T-helper 2 cell treated with Interferon-gamma antibody and Interleukin-4, amounts not matched to agents 5 μg/mL and 100 μg/mL, for 36 hours (primary cell): ENCODE results near the gene ATXN1.

ENCODE experiments used
- DNase-seq: peaks from one replicate; pipeline ENCODE4 v3.0.0; 2021; ENCODE audit warnings: low spot score
- H3K27ac Mint-ChIP-seq: one replicate; pipeline ENCODE4 v1.8.0; 2021; ENCODE audit warnings: mild to moderate bottlenecking, mixed read lengths
- H3K27me3 Mint-ChIP-seq: one replicate; pipeline ENCODE4 v1.8.0; 2021; ENCODE audit warnings: low read depth, mixed read lengths
- H3K36me3 Mint-ChIP-seq: one replicate; pipeline ENCODE4 v1.8.0; 2021; ENCODE audit warnings: low read depth, mixed read lengths
- H3K4me1 Mint-ChIP-seq: one replicate; pipeline ENCODE4 v1.8.0; 2021; ENCODE audit warnings: low read depth, mixed read lengths
- H3K4me3 Mint-ChIP-seq: one replicate; pipeline ENCODE4 v1.8.0; 2022; ENCODE audit warnings: mild to moderate bottlenecking, moderate library complexity, mixed read lengths
- H3K9me3 Mint-ChIP-seq: one replicate; pipeline ENCODE4 v1.8.0; 2021; ENCODE audit warnings: mixed read lengths

The ATXN1 gene

DNA sequence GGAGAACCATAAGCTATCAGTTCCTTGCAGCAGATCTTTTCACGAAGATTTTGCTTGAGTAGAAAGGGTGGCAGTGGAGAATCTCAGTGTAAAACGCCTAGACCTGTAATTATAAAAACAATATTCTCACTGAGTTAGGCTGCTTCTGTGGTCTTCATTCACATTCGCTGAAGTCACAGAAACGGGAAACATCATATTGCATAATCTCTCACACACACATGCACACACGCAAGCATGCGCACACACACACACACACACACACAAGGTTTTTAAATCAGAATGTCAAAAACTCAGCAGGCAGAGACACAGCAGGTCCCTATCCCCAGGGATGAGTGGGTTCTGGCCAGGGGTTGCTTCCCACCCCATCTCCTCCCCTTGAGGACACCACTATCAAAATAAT is 175.5 kb downstream of the ATXN1 start:
- Mint-ChIP-seq H3K27ac (peak overlapping the region; percentile 56), H3K36me3 (peaks cover 38% of the 10 kb centered on the region), H3K9me3 (no peaks in the 10 kb centered on the region)

DNA sequence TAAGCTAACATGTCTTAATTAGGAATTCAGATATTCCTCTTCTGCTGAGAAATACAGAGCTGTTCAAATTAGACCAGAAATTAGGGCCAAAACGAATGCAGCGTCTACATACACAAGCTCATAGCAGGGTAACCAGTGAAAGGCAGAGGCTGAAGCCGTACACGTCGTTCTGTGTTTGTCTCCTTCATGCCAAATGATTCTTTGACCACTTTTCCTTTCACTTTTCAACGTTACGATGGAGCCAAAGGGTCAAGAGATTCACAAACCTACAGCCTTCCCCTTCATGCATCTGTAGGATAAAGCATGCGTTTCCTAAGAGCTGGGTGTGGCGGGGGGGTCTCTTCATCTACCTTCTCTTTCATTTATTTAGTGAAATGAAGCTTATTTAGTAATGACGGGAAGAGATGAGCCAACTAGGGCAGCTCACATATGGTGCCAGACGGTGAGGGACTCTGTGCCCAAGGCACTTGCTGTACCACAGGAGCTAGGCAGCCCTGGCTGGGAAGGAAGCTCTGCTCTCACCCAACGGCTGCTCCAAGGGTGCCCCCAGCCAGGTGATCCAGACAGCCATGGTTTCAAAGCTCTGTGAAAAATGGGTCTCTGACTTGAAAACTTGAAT is 178.0 kb downstream of the ATXN1 start:
- Mint-ChIP-seq H3K9me3 (no peaks in the 10 kb centered on the region), H3K4me1 (peaks cover 14% of the 10 kb centered on the region), H3K27me3 (no peaks in the 10 kb centered on the region), H3K4me3 (no peak overlapping the region), H3K36me3 (peaks cover 46% of the 10 kb centered on the region), H3K27ac (no peak overlapping the region)
- no peak for DNase-seq

More for the DNA sequence above, 175.5 kb downstream of the ATXN1 start:
- Mint-ChIP-seq H3K4me3 (no peak overlapping the region), H3K27me3 (no peaks in the 10 kb centered on the region), H3K4me1 (peaks cover 14% of the 10 kb centered on the region)
- no peak for DNase-seq

DNA sequence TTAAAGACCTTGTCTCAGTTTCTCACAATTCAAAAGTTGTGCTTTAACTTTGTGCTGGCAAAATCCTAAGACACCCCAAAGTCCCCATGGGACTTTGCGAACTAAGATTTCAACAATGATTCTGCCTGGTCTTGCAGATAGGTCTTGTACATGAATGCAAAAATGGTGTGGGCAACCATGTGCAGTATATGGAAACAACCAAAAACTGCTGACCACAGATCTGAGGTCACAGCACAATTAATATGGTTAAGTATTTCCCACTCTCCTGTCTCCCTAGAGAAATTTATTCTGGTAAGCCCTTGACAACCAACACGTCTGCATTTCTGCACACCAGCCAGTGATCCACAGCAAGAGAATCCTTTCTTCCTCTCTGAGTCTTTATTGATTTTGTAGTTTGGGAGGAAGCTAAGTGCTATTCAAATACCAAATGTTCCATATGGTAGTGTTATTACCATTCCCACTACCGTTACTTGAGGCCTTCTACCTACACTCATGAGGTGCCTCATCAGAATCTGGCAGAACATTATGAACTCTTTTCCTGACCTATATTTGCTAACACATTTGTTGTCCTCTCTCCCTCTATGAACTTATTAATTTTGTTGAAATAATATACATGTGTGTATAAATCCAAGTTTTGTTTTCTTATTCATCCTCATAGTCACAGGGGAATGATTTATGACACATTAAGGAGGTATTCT is 178.7 kb downstream of the ATXN1 start:
- Mint-ChIP-seq H3K4me3 (no peak overlapping the region), H3K27ac (no peak overlapping the region), H3K4me1 (peaks cover 14% of the 10 kb centered on the region), H3K36me3 (peaks cover 47% of the 10 kb centered on the region), H3K27me3 (no peaks in the 10 kb centered on the region), H3K9me3 (no peaks in the 10 kb centered on the region)
- DNase-seq: no peak

DNA sequence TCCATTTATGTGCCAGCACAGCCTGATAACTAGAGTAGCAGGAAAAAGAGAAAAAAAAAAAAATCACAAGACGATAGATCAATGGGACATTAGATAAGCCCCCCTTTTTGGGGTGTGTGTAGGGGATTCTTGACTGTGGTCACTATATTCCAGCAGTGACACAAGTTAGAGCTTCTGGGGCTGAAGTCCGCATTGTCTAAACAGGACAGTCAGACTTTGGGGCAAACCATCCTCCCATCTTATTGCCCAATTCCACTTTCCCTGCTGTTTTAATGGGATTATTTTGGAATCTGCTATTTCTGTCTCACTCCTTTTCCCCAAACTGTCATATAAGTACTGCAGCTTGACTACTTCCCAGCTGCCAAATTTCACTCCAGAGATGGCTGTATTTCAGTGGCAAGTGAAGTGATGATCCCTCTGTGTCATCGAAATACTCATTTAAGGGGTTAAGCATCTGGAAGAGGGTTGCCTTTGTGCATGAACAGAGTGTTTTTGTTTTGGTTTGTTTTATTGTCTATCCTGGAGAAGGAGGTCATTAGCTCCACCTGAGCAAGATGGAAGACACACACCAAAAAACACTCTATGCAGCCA is 182.5 kb downstream of the ATXN1 start:
- H3K4me1 Mint-ChIP-seq: peaks cover 18% of the 10 kb centered on the region
- H3K36me3 Mint-ChIP-seq: peaks cover 35% of the 10 kb centered on the region
- no peak for DNase-seq
- H3K4me3 Mint-ChIP-seq: no peak overlapping the region
- no peak overlapping the region for H3K27ac Mint-ChIP-seq
- no peaks in the 10 kb centered on the region for H3K27me3 Mint-ChIP-seq
- no peaks in the 10 kb centered on the region for H3K9me3 Mint-ChIP-seq

DNA sequence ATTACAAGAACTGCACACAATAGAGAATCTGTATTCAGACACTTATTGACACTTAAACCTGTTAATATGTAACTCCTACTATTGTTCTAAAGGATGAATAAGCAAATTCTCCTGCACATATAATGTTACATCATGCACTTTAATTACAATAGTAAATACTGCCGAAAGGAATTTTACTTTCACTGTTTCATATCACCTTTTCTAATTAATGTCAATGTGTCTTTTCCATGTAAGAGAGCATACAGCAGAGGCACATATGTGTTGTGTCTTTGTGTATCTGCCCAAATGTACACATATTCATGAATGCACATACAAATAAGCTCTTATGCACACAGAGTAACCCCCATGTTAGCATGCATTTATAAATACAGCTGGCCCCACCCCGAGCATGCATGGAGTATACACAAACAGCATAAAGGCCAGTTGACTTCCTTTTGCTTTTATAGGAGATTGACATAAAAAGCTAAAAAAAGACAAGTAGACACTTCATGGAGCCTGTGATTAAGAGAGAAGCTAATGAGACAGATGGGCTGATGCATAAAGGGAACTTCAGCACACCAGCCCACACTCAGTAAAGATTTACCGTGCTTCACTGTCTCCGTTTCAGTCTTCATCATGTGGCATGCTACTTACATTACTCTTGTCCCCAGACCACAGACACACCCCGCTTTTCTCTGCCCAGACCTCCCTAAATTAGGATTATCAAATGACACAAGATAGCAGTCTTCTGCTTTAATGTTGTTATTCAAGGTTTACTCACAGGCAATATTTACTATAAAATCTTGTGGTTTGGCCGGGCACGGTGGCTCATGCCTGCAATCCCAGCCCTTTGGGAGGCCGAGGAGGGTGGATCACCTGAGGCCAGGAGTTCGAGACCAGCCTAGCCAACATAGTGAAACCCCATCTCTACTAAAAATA is 184.6 kb downstream of the ATXN1 start:
- no peak for DNase-seq
- H3K4me1 Mint-ChIP-seq: peaks cover 28% of the 10 kb centered on the region
- H3K4me3 Mint-ChIP-seq: no peak overlapping the region
- H3K36me3 Mint-ChIP-seq: peaks cover 27% of the 10 kb centered on the region
- no peaks in the 10 kb centered on the region for H3K27me3 Mint-ChIP-seq
- H3K27ac Mint-ChIP-seq: no peak overlapping the region
- H3K9me3 Mint-ChIP-seq: no peaks in the 10 kb centered on the region

DNA sequence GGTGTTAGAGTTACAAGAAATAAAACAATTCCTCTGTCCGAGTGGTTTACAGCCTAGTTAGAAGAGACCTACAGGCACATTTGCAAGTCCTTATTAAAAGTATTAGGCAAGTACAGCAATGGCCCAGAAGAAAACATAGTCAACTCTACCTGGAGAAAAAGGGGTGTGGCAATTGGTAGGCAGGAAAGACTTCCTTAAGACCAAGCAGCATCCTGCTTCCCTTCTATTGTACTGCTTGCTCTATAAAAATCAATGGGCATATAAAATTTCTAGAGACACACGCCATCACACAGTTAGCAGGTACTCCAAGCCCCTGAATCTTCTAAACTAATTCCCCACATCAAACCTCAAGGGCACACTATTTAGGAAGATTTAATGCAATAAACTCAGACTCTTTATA is 185.6 kb downstream of the ATXN1 start:
- Mint-ChIP-seq H3K27me3 (no peaks in the 10 kb centered on the region), H3K9me3 (no peaks in the 10 kb centered on the region), H3K27ac (no peak overlapping the region), H3K36me3 (peaks cover 26% of the 10 kb centered on the region), H3K4me1 (peaks cover 28% of the 10 kb centered on the region), H3K4me3 (no peak overlapping the region)
- no peak for DNase-seq

DNA sequence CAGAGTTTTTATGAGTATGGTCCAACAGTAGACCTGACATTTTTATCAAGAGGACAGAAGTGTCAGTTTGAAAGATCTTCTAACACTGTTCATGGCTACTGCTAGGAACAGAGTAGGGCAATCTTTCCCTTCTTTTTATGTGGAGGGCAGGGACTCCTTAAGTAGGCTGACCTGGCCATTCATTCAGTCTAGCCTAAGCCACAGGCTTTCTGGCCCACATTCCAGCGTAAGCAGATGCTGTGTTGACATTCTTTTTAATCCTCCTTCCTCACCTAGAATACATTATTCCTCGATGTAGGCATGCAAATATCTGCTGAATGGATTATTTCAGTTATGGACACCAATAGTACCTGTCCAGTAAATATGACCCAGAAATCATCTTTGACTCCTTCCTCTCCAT is 188.3 kb downstream of the ATXN1 start:
- no peaks in the 10 kb centered on the region for H3K9me3 Mint-ChIP-seq
- peaks cover 28% of the 10 kb centered on the region for H3K36me3 Mint-ChIP-seq
- no peaks in the 10 kb centered on the region for H3K27me3 Mint-ChIP-seq
- no peak for DNase-seq
- H3K4me1 Mint-ChIP-seq: peaks cover 33% of the 10 kb centered on the region
- no peak overlapping the region for H3K4me3 Mint-ChIP-seq
- no peak overlapping the region for H3K27ac Mint-ChIP-seq

DNA sequence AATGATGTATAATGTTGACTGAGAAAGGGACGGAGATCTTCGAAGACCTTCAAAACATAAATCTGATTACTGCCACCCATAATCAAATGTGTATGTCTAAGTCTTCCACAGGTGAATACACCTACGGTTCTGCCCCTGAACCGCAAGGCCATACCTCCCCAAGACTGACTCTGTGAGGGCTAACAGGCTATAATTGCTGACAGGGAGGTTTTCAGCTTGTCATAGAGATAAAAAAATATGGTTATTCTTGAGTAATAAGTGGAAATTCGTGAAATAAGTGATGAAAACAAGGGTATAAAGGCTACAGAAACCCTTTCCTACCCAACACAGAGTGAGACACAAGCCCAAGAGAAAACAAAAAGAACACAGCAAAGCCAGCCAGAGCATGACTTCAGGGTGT is 188.9 kb downstream of the ATXN1 start:
- H3K27ac Mint-ChIP-seq: peak overlapping the region; percentile 27
- H3K9me3 Mint-ChIP-seq: no peaks in the 10 kb centered on the region
- peaks cover 27% of the 10 kb centered on the region for H3K36me3 Mint-ChIP-seq
- no peaks in the 10 kb centered on the region for H3K27me3 Mint-ChIP-seq
- DNase-seq: no peak
- H3K4me1 Mint-ChIP-seq: peaks cover 33% of the 10 kb centered on the region
- H3K4me3 Mint-ChIP-seq: no peak overlapping the region

DNA sequence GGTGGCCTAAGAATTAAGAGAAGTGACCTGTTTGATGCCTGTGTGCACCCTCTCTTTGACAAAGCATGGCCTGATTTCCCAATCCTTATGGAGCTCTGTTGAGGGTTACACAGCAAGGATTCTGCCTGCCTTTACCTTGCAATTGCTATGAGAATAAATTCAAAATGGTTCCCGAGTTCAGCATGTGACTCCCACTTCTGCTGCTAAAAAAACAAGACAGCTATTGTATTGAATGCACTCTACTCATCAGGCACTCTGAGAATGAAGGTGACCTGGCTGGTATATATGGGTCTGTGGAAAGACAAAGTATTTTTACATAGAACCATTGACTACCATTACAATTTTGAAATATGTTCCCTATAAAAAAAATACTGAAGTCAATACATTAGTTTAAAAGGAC is 190.3 kb downstream of the ATXN1 start:
- H3K27me3 Mint-ChIP-seq: no peaks in the 10 kb centered on the region
- no peak for DNase-seq
- peaks cover 33% of the 10 kb centered on the region for H3K4me1 Mint-ChIP-seq
- no peaks in the 10 kb centered on the region for H3K9me3 Mint-ChIP-seq
- H3K4me3 Mint-ChIP-seq: no peak overlapping the region
- no peak overlapping the region for H3K27ac Mint-ChIP-seq
- H3K36me3 Mint-ChIP-seq: peaks cover 27% of the 10 kb centered on the region

DNA sequence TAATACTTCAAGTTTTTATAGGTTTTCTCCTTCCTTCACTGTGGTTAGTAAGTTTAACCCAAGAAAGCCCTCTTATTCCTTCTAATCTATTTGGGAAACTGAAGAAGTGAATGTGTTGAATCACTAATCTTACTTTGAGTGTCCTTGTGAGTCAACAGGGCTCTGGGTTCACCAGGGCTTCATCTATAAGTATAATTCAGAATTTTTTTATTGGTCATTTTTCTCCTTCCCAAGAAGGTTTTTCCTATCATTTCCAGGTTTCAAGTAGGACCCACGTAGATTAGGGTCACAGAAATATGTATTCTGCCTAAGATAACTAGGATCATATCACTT is 191.1 kb downstream of the ATXN1 start:
- H3K4me1 Mint-ChIP-seq: peaks cover 30% of the 10 kb centered on the region

DNA sequence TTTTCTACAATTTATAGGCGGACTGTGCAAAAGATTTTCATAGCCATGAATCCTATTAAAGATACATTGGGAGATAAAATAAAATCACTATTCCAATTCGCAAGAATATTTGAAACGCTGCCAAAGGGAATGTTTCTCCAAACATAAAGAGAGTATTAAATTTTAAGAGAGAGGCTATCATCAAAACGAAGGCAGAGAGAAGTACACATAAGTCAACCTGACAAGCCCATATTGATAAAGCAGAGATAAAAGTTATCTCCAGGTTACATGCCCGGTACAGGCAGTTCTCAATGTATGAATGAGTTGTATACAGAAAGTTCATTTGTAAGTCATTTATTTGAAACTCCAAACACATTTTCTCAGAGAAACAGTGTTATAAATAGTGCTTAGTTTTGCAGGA is 193.1 kb downstream of the ATXN1 start:
- no peaks in the 10 kb centered on the region for H3K27me3 Mint-ChIP-seq
- DNase-seq: no peak
- H3K4me1 Mint-ChIP-seq: peaks cover 26% of the 10 kb centered on the region
- no peaks in the 10 kb centered on the region for H3K9me3 Mint-ChIP-seq
- H3K27ac Mint-ChIP-seq: no peak overlapping the region
- H3K4me3 Mint-ChIP-seq: no peak overlapping the region
- H3K36me3 Mint-ChIP-seq: peaks cover 24% of the 10 kb centered on the region

More for the DNA sequence above, 191.1 kb downstream of the ATXN1 start:
- H3K27ac Mint-ChIP-seq: no peak overlapping the region
- peaks cover 27% of the 10 kb centered on the region for H3K36me3 Mint-ChIP-seq
- no peak for DNase-seq
- no peaks in the 10 kb centered on the region for H3K9me3 Mint-ChIP-seq
- no peak overlapping the region for H3K4me3 Mint-ChIP-seq
- H3K27me3 Mint-ChIP-seq: no peaks in the 10 kb centered on the region

DNA sequence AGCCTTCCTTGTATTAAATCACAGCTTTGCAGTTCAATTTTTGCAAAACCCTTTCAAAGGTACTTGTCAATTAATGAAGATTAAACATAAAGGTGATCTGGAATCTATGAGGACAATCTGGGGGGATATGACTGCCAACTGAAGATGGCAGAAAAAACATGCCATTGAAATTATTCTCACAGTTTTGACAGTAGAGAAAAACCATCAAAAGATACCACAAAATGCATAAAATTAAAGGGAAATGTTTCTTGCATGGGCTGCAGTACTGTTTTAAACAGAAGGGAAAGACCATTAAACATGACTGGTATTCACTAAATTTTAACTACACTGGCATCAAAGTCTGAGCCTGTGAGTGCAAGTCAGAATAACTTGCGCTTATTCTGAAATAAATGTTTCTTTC is 194.2 kb downstream of the ATXN1 start:
- Mint-ChIP-seq H3K9me3 (no peaks in the 10 kb centered on the region), H3K27ac (no peak overlapping the region), H3K4me3 (no peak overlapping the region), H3K27me3 (no peaks in the 10 kb centered on the region), H3K36me3 (peaks cover 21% of the 10 kb centered on the region), H3K4me1 (peaks cover 18% of the 10 kb centered on the region)
- DNase-seq: no peak

DNA sequence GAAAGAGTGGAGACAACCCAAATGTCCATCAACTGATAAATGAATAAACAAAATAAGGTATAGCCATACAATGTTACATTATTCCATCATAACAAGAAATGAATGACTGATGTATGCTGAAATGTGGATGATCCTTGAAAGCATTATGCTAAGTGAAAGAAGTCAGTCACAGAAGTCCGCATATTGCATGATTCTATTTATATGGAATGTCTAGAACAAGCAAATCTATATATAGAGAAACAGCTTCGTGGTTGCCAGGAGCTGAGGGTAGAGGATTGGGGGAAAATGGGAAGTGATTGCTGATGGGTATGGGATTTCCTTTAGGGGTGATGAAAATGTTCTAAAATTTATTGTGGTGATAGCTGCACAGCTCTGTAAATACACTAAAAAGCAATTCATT is 196.8 kb downstream of the ATXN1 start:
- Mint-ChIP-seq H3K4me1 (peaks cover 16% of the 10 kb centered on the region), H3K4me3 (no peak overlapping the region), H3K36me3 (peaks cover 13% of the 10 kb centered on the region), H3K9me3 (no peaks in the 10 kb centered on the region), H3K27ac (no peak overlapping the region), H3K27me3 (no peaks in the 10 kb centered on the region)
- DNase-seq: no peak
